WTC11 (cell line): ENCODE results near the gene TEAD1. TPM values are rescaled to one million over a fixed set of nuclear protein-coding genes. Genes with fewer than 3 reads are reported as not detected.
A peak's percentile ranks its signal among the peaks of the same experiment; 100 is the strongest.

ENCODE experiments used
- ATAC-seq: fragments of 200-7000 bp; cut with Tn5 transposase; 2 replicates; pipeline ENCODE4 v1.10.0; 2021; ENCODE audit warnings: mild to moderate bottlenecking, moderate library complexity
- CTCF ChIA-PET: fragments of 300-600 bp; sonication (Branson Sonifier 250); formaldehyde crosslinking; loops from one replicate; lab custom pipeline; 2021; ENCODE audit warnings: antibody characterized with exemption; lab: Charles Lee
- POLR2A ChIA-PET: fragments of 350-600 bp; sonication (Branson Sonifier 250); formaldehyde crosslinking; loops from one replicate; lab custom pipeline; 2021; ENCODE audit warnings: antibody characterized with exemption; lab: Charles Lee
- DNase-seq: peaks from one replicate; pipeline ENCODE4 v3.0.0; 2021; ENCODE audit warnings: low spot score
- H3K27ac Mint-ChIP-seq: 2 replicates; pipeline ENCODE4 v1.8.0; 2021; ENCODE audit warnings: mixed read lengths
- H3K27me3 Mint-ChIP-seq: 2 replicates; pipeline ENCODE4 v1.8.0; 2021; ENCODE audit warnings: low read depth, mild to moderate bottlenecking, moderate library complexity, mixed read lengths
- H3K36me3 Mint-ChIP-seq: 2 replicates; pipeline ENCODE4 v1.8.0; 2021; ENCODE audit warnings: mixed read lengths
- H3K4me1 Mint-ChIP-seq: 2 replicates; pipeline ENCODE4 v1.8.0; 2022; ENCODE audit warnings: mixed read lengths
- H3K4me3 Mint-ChIP-seq: 2 replicates; pipeline ENCODE4 v1.8.0; 2021; ENCODE audit warnings: mild to moderate bottlenecking, moderate library complexity, mixed read lengths
- H3K9me3 Mint-ChIP-seq: 2 replicates; pipeline ENCODE4 v1.8.0; 2021; ENCODE audit warnings: mixed read lengths
- AFF4 ChIP-seq: sonication (generic); formaldehyde crosslinking; IDR thresholded peaks from 2 replicates; pipeline ENCODE4 v1.8.1; 2023; ENCODE audit warnings: mild to moderate bottlenecking, missing genetic modification reagents, borderline replicate concordance
- ATF1 ChIP-seq: sonication (generic); formaldehyde crosslinking; IDR thresholded peaks from 2 replicates; pipeline ENCODE4 v1.8.1; 2023; ENCODE audit warnings: mild to moderate bottlenecking, moderate library complexity, missing genetic modification reagents
- CDX4 ChIP-seq: fragments of 250-450 bp; sonication (Bioruptor Pico); IDR thresholded peaks from 2 replicates; pipeline ENCODE4 v1.9.0; 2021; ENCODE audit warnings: moderate library complexity, mild to moderate bottlenecking, inconsistent platforms, borderline replicate concordance
- ELF4 ChIP-seq: sonication (generic); formaldehyde crosslinking; IDR thresholded peaks from 2 replicates; pipeline ENCODE4 v1.8.1; 2022; ENCODE audit warnings: low read depth, mild to moderate bottlenecking, moderate library complexity, missing genetic modification reagents
- ESRRA ChIP-seq: sonication (generic); formaldehyde crosslinking; IDR thresholded peaks from 2 replicates; pipeline ENCODE4 v1.8.1; 2022; ENCODE audit warnings: mild to moderate bottlenecking, missing genetic modification reagents, borderline replicate concordance
- ETV6 ChIP-seq: sonication (generic); formaldehyde crosslinking; IDR thresholded peaks from 2 replicates; pipeline ENCODE4 v1.8.1; 2022; ENCODE audit warnings: mild to moderate bottlenecking, missing genetic modification reagents
- GRHL2 ChIP-seq: fragments of 250-450 bp; sonication (Bioruptor Pico); IDR thresholded peaks from 2 replicates; pipeline ENCODE4 v1.8.0; 2022; ENCODE audit warnings: mild to moderate bottlenecking, moderate library complexity; ENCODE audit not compliant: insufficient replicate concordance, severe bottlenecking
- MLX ChIP-seq: sonication (generic); formaldehyde crosslinking; IDR thresholded peaks from 2 replicates; pipeline ENCODE4 v1.8.1; 2023; ENCODE audit warnings: mild to moderate bottlenecking, missing genetic modification reagents, moderate library complexity
- NFE2L1 ChIP-seq: sonication (generic); formaldehyde crosslinking; IDR thresholded peaks from 2 replicates; pipeline ENCODE4 v1.8.1; 2023; ENCODE audit warnings: missing genetic modification reagents
- RELA ChIP-seq: sonication (generic); formaldehyde crosslinking; IDR thresholded peaks from 2 replicates; pipeline ENCODE4 v1.8.1; 2022; ENCODE audit warnings: missing genetic modification reagents, mild to moderate bottlenecking, borderline replicate concordance
- TEAD4 ChIP-seq: sonication (generic); formaldehyde crosslinking; IDR thresholded peaks from 2 replicates; pipeline ENCODE4 v1.8.0; 2022; ENCODE audit warnings: mild to moderate bottlenecking, missing genetic modification reagents
- ZBTB21 ChIP-seq: sonication (generic); formaldehyde crosslinking; IDR thresholded peaks from 2 replicates; pipeline ENCODE4 v1.8.1; 2023; ENCODE audit warnings: mild to moderate bottlenecking, missing genetic modification reagents, borderline replicate concordance
- ZBTB43 ChIP-seq: sonication (generic); formaldehyde crosslinking; IDR thresholded peaks from 2 replicates; pipeline ENCODE4 v1.8.1; 2023; ENCODE audit warnings: mild to moderate bottlenecking, missing genetic modification reagents
- ZNF219 ChIP-seq: sonication (generic); formaldehyde crosslinking; IDR thresholded peaks from 2 replicates; pipeline ENCODE4 v1.8.0; 2023; ENCODE audit warnings: missing genetic modification reagents, mild to moderate bottlenecking, borderline replicate concordance
- ZNF263 ChIP-seq: sonication (generic); formaldehyde crosslinking; IDR thresholded peaks from 2 replicates; pipeline ENCODE4 v1.8.1; 2022; ENCODE audit warnings: low read depth, mild to moderate bottlenecking, moderate library complexity, missing genetic modification reagents
- ZNF423 ChIP-seq: fragments of 250-450 bp; sonication (Bioruptor Pico); IDR thresholded peaks from 2 replicates; pipeline ENCODE4 v2.1.2; 2022; ENCODE audit warnings: mild to moderate bottlenecking, moderate library complexity
- ZNF425 ChIP-seq: fragments of 250-450 bp; sonication (Bioruptor Pico); conservative IDR thresholded peaks from 2 replicates; pipeline ENCODE4 v1.9.0; 2021; ENCODE audit warnings: mild to moderate bottlenecking
- ZNF512 ChIP-seq: sonication (generic); formaldehyde crosslinking; IDR thresholded peaks from 2 replicates; pipeline ENCODE4 v1.8.1; 2022; ENCODE audit warnings: missing genetic modification reagents, borderline replicate concordance
- total RNA-seq: library from RNA; stranded (reverse); gene quantifications from 3 replicates; pipeline ENCODE4 v1.2.3, GENCODE V29; 2021

Gene TEAD1
- total RNA-seq, 1 experiment from 2014 or later: 79.9 TPM

- TF ChIP-seq NFE2L1 (CRISPR knock-in tag) (peak; percentile 60; the same call in 1 of the 2 replicates), ZNF425 (CRISPR knock-in tag) (no peak), ZBTB21 (CRISPR knock-in tag) (no peak), ETV6 (CRISPR knock-in tag) (peak; percentile 77; the same call in 1 of the 2 replicates), RELA (CRISPR knock-in tag) (no peak), ZNF423 (peak; percentile 71)
These were observed 13.5 kb downstream of the TEAD1 start (continued) for GRCh38 chr11:12687740-12688139.

- no peak for DNase-seq
- peaks cover 96% of the 10 kb centered on the region for H3K4me1 Mint-ChIP-seq
- ATAC-seq: no peak
- POLR2A ChIA-PET: interaction anchor here (0.7 kb wide), 1 partner anchor 90 kb away, joined by 3 read pairs; no protein-coding TSS in a partner anchor
- H3K27me3 Mint-ChIP-seq: peaks cover 30% of the 10 kb centered on the region
- no peak overlapping the region for H3K4me3 Mint-ChIP-seq
- H3K9me3 Mint-ChIP-seq: no peaks in the 10 kb centered on the region
- no peaks in the 10 kb centered on the region for H3K36me3 Mint-ChIP-seq
- H3K27ac Mint-ChIP-seq: no peak overlapping the region
- CTCF ChIA-PET: interaction anchor here (0.7 kb wide), 1 partner anchor 400 kb away, joined by 3 read pairs; no protein-coding TSS in a partner anchor
- no peak for TF ChIP-seq CDX4 (CRISPR knock-in tag)
- TF ChIP-seq ATF1 (CRISPR knock-in tag): no peak
- TF ChIP-seq ZNF425 (CRISPR knock-in tag): no peak
- no peak for TF ChIP-seq AFF4 (CRISPR knock-in tag)
- no peak for TF ChIP-seq ESRRA (CRISPR knock-in tag)
- TF ChIP-seq GRHL2 (CRISPR knock-in tag): no peak
- TF ChIP-seq ZBTB43 (CRISPR knock-in tag): no peak
- no peak for TF ChIP-seq MLX
- no peak for TF ChIP-seq TEAD4 (CRISPR knock-in tag)
- no peak for TF ChIP-seq ZNF263 (CRISPR knock-in tag)
- no peak for TF ChIP-seq ZNF219 (CRISPR knock-in tag)
- TF ChIP-seq RELA (CRISPR knock-in tag): no peak
- no peak for TF ChIP-seq ZNF512
- TF ChIP-seq ELF4 (CRISPR knock-in tag): no peak
These were observed 15.0 kb downstream of the TEAD1 start for GRCh38 chr11:12689029-12689755.
